GM10266 (cell line): Measurements from ENCODE around the gene ZNF28.
"Not testable (repeated sequence)": the region's sequence is repeated elsewhere in the genome, so short reads cannot be mapped to it uniquely, and the experiment has no call there.

Experiments
- DNase-seq: peaks from one replicate; pipeline ENCODE4 v3.0.0; 2012; ENCODE audit errors: extremely low spot score
- TF ChIP-seq, protein P1 (sequence below): IDR thresholded peaks from 2 replicates; pipeline ENCODE4 v1.5.1; 2012; ENCODE audit warnings: mild to moderate bottlenecking, low read depth; ENCODE audit not compliant: control insufficient read depth, insufficient read depth; ENCODE audit errors: missing control alignments

ZNF28 gene

DNA sequence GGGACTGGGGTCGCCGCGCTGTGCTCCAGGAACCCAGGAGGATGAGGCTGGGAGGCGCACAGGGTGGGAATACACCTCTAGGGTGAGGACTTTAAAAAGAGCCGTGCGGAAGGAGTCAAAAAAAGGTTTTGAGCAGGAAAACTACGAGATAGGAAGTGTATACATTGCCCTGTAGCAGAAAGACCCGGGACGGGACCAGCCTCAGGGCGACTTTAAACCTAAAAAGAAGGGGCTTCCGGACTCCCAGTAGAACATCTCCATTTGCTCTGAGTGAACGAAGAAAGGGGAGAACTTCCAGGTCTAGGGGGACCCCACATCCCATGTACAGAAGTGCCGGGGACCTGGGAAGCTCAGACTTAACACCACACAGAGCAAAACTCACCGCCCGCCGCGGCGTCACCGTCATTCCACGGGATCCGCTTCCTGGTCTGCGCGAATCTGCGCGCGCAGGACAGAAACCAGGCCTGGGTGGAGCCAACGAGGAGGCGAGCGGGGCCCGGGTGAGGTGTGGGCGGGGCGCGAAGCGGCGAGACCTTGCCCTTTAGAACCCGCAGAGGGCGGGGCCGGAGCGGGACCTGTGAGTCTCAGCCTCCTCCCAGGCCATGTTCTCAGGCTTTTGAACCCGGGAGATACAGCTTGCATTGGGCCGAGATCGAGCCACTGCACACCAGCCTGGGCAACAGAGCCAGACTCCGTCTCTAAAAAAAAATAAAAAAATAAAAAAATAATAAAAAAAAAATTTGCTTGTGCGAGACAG lies at the start of gene ZNF28:
Gene ZNF28 (minus strand): TSS at position 430 of the 757 bp plus-strand sequence. CDS start 3,675 bp downstream, outside the sequence.
- DNase-seq = peak; percentile 27

DNA sequence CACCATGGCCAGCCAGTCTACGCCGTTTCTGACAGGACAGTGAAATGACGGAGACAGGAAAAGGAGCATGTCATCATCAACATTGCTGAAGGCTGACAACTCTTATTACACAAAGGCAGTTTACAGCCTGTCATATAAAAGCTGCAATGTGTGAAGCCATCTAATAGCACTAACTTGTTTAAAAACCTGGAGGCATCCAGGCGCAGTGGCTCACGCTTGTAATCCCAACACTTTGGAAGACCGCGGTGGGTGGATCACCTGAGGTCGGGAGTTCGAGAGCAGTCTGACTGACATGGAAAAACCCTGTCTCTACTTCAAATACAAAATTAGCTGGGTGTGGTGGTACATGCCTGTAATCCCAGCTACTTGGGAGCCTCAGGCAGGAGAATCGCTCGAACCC lies 46.6 kb upstream of the ZNF28 start:
- DNase-seq = not testable (repeated sequence)

DNA sequence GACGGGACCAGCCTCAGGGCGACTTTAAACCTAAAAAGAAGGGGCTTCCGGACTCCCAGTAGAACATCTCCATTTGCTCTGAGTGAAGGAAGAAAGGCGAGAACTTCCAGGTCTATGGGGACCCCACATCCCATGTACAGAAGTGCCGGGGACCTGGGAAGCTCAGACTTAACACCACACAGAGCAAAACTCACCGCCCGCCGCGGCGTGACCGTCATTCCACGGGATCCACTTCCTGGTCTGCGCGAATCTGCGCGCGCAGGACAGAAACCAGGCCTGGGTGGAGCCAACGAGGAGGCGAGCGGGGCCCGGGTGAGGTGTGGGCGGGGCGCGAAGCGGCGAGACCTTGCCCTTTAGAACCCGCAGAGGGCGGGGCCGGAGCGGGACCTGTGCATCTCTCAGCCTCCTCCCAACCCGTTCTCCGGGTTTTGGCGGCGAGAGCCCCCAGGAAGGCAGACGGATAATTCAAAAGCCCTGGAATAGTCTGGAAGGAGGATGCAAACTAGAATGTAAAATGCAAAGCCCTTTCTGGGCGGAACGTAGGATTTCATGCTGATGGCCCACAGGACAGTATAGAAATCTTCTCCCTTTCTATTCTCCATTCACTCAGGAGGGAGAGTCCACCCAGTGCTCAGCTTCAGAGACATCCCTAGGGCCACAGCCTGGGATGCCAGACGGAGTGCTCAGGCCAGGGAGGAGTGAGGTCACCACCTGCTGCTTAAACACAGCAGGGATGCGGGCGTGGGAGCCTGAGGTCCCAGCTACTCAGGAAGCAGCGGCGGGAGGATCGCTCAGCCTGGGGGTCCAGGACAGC lies 36.2 kb upstream of the ZNF28 start, which contains the start of gene ZNF468:
Gene ZNF468 (minus strand): TSS at position 242 of the 814 bp plus-strand sequence. CDS start 3,347 bp downstream, outside the sequence.
- DNase-seq = peak; percentile 58

DNA sequence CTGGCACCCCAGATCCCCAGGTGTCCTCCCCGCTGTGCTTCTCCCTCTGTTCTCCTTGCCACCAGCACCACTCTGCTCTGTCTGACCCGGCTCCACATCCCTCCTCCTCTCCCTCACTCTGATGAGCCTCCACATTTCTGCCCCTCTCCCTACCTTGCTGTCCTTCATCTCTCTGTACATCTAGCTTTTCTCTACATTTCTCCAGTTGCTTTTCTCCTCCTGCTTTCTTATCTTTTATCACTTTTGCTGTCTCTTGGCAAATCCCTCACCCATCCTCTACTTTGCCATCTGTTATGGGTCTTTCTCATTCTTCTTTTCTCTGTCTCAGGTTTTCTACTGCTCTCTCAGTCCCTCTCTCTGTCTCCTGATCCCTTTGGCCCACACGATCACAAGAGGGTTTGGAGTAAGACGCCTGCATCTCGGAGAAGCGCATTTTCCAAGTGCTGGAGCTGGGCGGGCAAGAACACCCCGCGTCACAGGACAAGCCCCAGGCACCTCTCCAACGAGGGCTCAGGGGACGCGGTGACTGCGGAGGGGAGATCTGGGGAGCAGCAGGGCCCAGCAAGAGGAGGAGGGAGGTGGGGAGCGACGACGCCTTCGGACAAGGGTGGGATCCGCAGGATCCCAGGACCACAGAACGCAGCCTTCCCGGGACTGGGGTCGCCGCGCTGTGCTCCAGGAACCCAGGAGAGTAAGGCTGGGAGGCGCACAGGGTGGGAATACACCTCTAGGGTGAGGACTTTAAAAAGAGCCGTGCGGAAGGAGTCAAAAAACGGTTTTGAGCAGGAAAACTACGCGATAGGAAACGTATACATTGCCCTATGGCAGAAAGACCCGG lies 35.3 kb upstream of the ZNF28 start:
- not testable (repeated sequence) for DNase-seq

DNA sequence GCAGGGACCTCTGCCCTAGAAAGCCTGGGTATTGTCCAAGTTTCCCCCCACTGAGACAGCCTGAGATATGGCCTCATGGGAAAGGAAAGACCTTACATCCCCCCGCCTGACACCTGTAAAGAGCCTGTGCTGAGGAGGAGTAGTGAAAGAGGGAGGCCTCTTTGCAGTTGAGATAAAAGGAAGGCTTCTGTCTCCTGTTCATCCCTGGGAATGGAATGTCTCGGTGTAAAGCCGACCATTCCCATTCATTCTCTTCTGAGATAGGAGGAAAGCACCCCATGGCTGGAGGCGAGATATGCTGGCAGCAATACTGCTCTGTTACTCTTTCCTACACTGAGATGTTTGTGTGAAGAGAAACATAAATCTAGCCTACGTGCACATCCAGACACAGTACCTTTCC lies 25.9 kb upstream of the ZNF28 start:
- not testable (repeated sequence) for DNase-seq

DNA sequence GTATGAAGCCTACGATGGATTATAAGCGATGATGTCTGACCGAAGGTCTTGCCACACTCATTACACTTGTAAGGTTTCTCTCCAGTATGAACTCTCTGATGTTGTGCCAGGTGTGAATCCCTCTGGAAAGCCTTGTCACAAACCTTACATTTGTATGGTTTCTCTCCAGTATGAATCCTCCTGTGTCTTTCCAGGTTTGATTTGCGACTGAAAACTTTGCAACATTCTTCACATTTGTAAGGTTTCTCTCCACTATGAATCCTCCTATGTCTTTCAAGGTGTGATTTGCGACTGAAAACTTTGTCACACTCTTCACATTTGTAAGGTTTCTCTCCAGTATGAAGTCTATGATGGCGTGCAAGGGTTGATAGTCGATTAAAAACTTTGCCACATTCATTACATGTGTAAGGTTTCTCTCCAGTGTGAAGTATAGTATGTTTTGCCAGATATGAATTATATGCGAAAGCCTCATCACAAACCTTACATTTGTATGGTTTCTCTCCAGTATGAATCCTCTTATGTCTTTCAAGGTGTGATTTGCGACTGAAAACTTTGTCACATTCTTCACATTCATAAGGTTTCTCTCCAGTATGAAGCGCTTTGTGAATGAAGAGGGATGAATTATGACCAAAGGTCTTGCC lies 19.5 kb upstream of the ZNF28 start:
- not testable (repeated sequence) for DNase-seq

DNA sequence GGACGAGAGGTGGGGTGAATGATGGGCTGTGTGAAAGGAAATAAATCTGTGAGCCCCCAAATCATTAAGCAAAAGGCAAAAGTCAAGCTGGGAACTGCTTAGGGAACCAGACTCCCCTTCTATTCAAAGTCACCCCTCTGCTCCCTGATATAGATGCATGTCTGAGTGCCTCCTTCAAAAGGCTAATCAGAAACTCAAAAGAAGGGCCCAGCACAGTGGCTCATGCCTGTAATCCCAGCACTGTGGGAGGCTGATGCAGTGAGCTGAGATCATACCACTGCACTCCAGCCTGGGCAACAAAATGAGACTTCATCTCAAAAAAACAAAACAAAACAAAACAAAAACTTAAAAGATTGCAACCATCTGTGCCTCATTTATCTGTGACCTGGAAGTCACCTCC lies 12.9 kb upstream of the ZNF28 start:
- not testable (repeated sequence) for DNase-seq

DNA sequence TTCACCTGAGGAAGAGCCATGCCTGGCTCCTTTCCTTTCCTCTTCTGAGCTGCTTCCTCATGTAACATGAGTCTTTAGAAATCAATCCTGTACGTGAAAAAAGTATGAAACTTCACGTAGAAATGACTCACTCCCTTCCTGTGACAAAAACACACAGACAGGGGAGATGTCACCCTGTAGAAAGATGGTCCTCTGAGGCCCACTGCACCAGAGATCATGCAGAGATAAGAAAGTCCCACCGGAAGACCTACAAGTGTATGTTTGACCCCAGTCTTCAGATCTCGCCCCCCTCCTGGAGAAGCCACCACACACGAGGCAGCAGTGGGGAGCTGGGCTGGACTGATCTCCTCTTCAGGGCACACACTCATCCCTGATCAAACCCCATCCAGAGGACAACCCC lies 12.1 kb upstream of the ZNF28 start:
- not testable (repeated sequence) for DNase-seq

DNA sequence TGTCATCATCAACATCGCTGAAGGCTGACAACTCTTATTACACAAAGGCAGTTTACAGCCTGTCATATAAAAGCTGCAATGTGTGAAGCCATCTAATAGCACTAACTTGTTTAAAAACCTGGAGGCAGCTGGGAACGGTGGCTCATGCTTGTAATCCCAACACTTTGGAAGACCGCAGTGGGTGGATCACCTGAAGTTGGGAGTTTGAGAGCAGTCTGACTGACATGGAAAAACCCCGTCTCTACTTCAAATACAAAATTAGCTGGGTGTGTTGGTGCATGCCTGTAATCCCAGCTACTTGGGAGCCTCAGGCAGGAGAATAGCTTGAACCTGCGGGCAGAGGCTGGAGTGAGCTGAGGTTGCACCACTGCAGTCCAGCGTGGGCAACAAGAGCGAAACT lies 8.4 kb upstream of the ZNF28 start:
- not testable (repeated sequence) for DNase-seq

DNA sequence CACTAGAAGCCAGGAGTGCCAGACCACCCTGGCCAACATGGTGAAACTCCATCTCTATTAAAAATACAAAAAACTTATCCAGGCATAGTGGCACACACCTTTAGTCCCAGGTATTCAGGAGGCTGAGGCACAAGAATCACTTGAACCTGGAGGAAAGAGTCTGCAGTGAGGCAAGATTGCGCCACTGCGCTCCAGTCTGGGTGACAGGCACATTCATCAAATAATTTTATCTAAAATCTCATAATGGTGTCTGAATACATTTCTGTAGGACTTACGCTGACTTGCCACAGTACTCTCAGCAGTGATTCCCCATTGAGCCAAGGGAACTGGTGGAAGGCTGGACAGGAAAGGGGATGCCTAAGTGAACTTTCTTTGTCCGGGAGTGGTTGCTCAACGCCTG lies 4.3 kb upstream of the ZNF28 start:
- no peak for DNase-seq
- TF ChIP-seq, protein P1, sequence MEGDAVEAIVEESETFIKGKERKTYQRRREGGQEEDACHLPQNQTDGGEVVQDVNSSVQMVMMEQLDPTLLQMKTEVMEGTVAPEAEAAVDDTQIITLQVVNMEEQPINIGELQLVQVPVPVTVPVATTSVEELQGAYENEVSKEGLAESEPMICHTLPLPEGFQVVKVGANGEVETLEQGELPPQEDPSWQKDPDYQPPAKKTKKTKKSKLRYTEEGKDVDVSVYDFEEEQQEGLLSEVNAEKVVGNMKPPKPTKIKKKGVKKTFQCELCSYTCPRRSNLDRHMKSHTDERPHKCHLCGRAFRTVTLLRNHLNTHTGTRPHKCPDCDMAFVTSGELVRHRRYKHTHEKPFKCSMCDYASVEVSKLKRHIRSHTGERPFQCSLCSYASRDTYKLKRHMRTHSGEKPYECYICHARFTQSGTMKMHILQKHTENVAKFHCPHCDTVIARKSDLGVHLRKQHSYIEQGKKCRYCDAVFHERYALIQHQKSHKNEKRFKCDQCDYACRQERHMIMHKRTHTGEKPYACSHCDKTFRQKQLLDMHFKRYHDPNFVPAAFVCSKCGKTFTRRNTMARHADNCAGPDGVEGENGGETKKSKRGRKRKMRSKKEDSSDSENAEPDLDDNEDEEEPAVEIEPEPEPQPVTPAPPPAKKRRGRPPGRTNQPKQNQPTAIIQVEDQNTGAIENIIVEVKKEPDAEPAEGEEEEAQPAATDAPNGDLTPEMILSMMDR = no peak

DNA sequence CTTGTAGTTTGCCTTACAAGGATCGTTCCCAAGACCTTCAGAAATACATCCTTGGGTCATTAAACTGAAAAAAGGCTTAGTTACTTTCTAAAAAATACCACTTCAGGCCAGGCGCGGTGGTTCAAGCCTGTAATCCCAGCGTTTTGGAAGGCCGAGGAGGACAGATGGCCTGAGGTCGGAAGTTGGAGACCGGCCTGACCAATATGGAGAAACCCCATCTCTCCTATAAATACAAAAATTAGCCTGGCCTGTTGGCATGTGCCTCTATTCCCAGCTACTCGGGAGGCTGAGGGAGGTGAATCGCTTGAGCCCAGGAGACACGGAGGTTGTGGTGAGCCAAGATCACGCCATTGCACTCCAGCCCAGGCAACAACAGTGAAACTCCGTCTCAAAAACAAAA lies 2.2 kb upstream of the ZNF28 start:
- no peak for DNase-seq

DNA sequence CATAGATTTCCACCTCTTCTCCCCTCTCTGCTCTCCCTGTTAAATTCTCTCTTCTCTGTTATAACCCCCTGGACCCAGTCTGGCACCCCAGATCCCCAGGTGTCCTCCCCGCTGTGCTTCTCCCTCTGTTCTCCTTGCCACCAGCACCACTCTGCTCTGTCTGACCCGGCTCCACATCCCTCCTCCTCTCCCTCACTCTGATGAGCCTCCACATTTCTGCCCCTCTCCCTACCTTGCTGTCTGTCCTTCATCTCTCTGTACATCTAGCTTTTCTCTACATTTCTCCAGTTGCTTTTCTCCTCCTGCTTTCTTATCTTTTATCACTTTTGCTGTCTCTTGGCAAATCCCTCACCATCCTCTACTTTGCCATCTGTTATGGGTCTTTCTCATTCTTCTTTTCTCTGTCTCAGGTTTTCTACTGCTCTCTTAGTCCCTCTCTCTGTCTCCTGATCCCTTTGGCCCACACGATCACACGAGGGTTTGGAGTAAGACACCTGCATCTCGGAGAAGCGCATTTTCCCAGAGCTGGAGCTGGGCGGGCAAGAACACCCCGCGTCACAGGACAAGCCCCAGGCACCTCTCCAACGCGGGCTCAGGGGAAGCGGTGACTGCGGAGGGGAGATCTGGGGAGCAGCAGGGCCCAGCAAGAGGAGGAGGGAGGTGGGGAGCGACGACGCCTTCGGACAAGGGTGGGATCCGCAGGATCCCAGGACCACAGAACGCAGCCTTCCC lies 795 bp downstream of the ZNF28 start:
- not testable (repeated sequence) for DNase-seq

More for the DNA sequence above, 2.2 kb upstream of the ZNF28 start:
- TF ChIP-seq, protein P1 = no peak
